Measurements from ENCODE around the gene ZBTB18. TPM values are rescaled to one million over a fixed set of nuclear protein-coding genes. Genes with fewer than 3 reads are reported as not detected.
A peak's percentile ranks its signal among the peaks of the same experiment; 100 is the strongest.

Gene ZBTB18
- total and polyA plus RNA-seq, 2 donors (not counting 1 experiment from before 2014, with no cell fraction given), result 38.4 to 130 TPM

DNA sequence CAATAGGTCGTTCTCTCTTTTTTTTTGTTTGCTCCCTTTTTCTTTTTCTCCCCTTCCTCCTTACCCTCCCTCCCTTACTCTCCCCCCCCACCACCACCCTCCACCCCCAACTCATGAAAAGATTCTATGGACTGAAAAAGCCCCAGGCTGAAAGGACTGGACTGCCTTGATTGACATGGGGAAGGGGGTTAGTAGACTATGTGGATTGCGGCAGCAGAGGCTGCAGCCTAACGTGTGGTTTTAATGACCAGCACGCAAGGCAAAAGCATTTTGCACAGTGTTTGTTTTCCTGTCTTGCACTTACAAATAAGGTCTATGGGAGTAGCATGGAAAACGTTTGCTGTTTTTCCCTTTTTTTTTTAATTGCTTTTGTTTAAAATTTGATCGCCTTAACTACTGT lies 5.5 kb downstream of the ZBTB18 start:
- Histone ChIP-seq H4K20me1 (ENCODE audit: control insufficient read depth, insufficient read depth, low read length, poor library complexity, severe bottlenecking) (peaks cover 36% of the 10 kb centered on the region), H3K4me1 (ENCODE audit: control insufficient read depth in 2 of 2, insufficient read depth in 2 of 2, low read length in 2 of 2) (peaks cover 20 to 29% of the 10 kb centered on the region in 2 donors), H3K9ac (ENCODE audit: low read length) (no peak overlapping the region), H3K79me2 (ENCODE audit: control insufficient read depth, insufficient read depth, low read length) (peaks cover 52% of the 10 kb centered on the region), H3K9me3 (ENCODE audit: control extremely low read depth in 1 of 3, control insufficient read depth in 2 of 3, insufficient read depth in 1 of 3, low read length in 2 of 3) (no peaks in the 10 kb centered on the region), H3K4me3 (ENCODE audit: control extremely low read depth in 1 of 5, extremely low read depth in 1 of 5, insufficient read depth in 1 of 5, low read depth in 2 of 5, low read length in 4 of 5) (no peak overlapping the region), H2AFZ (ENCODE audit: insufficient read depth, low read depth, low read length, poor library complexity, severe bottlenecking) (no peak overlapping the region), H3K27me3 (replicated peaks in 1 of 4; ENCODE audit: control extremely low read depth in 1 of 4, control insufficient read depth in 3 of 4, insufficient read depth in 4 of 4, low read length in 3 of 4) (no peaks in the 10 kb centered on the region), H3K27ac (ENCODE audit: low read length in 2 of 2) (peak overlapping the region in 1 of 2 donors; percentile 30), H3K36me3 (replicated peaks in 1 of 2; ENCODE audit: control extremely low read depth in 1 of 2, control insufficient read depth in 1 of 2, extremely low read depth in 1 of 2, insufficient read depth in 2 of 2, low read length in 1 of 2) (peaks cover 2 to 35% of the 10 kb centered on the region in 2 experiments), H3K4me2 (replicated peaks; ENCODE audit: low read depth, low read length, poor library complexity, severe bottlenecking) (no peak overlapping the region)
- ChIA-PET POLR2A (no interaction called here), CTCF (interaction anchor here (1.5 kb wide), 1 partner anchor 21 kb away, joined by 5 read pairs; no protein-coding TSS in a partner anchor)
- ATAC-seq (ENCODE audit: low read depth) (no peak), DNase-seq (no peak)
- H3K4me3 Mint-ChIP-seq, result no peak overlapping the region
- H3K27me3 Mint-ChIP-seq, result no peaks in the 10 kb centered on the region
- H3K4me1 Mint-ChIP-seq, result peaks cover 21% of the 10 kb centered on the region
- WGBS (ENCODE audit: insufficient coverage), result 98% methylated on average over 3 of the region's 6 CpGs
- H3K27ac Mint-ChIP-seq, result no peak overlapping the region
- H3K9me3 Mint-ChIP-seq (ENCODE audit: insufficient read depth), result no peaks in the 10 kb centered on the region
- intact Hi-C loops (cut with micrococcal nuclease), result loop anchor here (10.0 kb wide), 1 partner anchor 48 kb away; no protein-coding TSS in a partner anchor
- no peak for TF ChIP-seq EZH2 (IDR thresholded peaks at IDR 0.05; ENCODE audit: borderline replicate concordance, insufficient read depth, low read depth, low read length, poor library complexity, severe bottlenecking)

DNA sequence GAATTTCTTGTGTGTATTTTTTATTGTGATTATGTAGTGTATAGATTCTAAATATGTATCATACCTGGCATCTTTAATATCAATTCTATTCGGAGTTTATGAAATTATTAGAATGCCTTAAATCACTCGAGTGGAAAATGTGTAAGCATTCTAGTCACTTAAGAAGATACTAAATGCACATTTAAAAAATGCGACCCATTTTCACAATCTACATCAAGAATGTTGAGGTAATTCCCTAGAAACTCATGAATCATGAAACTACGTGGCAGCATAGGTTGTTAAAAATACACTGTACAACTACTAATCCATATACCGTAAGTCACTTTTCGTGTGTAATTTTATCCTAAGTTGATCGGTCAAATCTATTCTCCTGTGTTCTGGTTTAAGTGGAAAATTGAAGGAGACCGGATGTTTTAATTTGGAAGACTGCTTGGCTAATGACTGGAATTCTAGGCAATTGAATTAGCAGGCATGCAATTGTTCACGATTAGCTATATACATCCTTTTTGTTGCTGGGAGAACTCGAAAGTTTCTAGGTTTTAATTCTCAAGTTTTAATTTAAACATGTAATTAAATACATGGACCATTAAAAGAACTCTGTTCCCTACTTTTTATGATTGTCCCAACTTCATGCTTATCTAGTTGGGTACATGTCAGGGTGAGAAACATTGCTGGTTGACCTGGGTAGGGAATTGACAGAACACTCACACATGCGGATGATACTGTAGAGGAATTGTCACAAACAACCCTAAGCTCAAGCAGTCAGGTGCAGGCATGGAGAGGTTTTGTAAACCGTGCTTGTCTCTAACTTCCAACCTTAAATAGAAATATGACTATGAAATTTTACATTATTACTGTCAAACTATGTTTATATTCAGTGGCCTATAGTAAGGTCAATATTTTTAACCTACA lies 6.6 kb downstream of the ZBTB18 start:
- Histone ChIP-seq H3K36me3 (replicated peaks in 1 of 2; ENCODE audit: control extremely low read depth in 1 of 2, control insufficient read depth in 1 of 2, extremely low read depth in 1 of 2, insufficient read depth in 2 of 2, low read length in 1 of 2) (peaks cover 2 to 35% of the 10 kb centered on the region in 2 experiments), H3K79me2 (ENCODE audit: control insufficient read depth, insufficient read depth, low read length) (peaks cover 40% of the 10 kb centered on the region), H3K9ac (ENCODE audit: low read length) (no peak overlapping the region), H3K9me3 (ENCODE audit: control extremely low read depth in 1 of 3, control insufficient read depth in 2 of 3, insufficient read depth in 1 of 3, low read length in 2 of 3) (no peaks in the 10 kb centered on the region), H4K20me1 (ENCODE audit: control insufficient read depth, insufficient read depth, low read length, poor library complexity, severe bottlenecking) (peaks cover 36% of the 10 kb centered on the region), H3K4me1 (ENCODE audit: control insufficient read depth in 2 of 2, insufficient read depth in 2 of 2, low read length in 2 of 2) (peaks cover 11 to 17% of the 10 kb centered on the region in 2 donors), H3K27me3 (replicated peaks in 1 of 4; ENCODE audit: control extremely low read depth in 1 of 4, control insufficient read depth in 3 of 4, insufficient read depth in 4 of 4, low read length in 3 of 4) (no peaks in the 10 kb centered on the region), H3K27ac (ENCODE audit: low read length in 2 of 2) (peak overlapping the region in 1 of 2 donors; percentile 60), H3K4me3 (ENCODE audit: control extremely low read depth in 1 of 5, extremely low read depth in 1 of 5, insufficient read depth in 1 of 5, low read depth in 2 of 5, low read length in 4 of 5) (no peak overlapping the region), H3K4me2 (replicated peaks; ENCODE audit: low read depth, low read length, poor library complexity, severe bottlenecking) (no peak overlapping the region), H2AFZ (ENCODE audit: insufficient read depth, low read depth, low read length, poor library complexity, severe bottlenecking) (no peak overlapping the region)
- intact Hi-C loops (cut with micrococcal nuclease), result loop anchor here (10.0 kb wide), 1 partner anchor 47 kb away; no protein-coding TSS in a partner anchor
- WGBS (ENCODE audit: insufficient coverage), result 60% methylated on average over 1 of the region's 12 CpGs
- Mint-ChIP-seq H3K9me3 (ENCODE audit: insufficient read depth) (no peaks in the 10 kb centered on the region), H3K4me3 (no peak overlapping the region), H3K27ac (peak overlapping the region; percentile 3), H3K4me1 (peaks cover 21% of the 10 kb centered on the region), H3K27me3 (no peaks in the 10 kb centered on the region)
- DNase-seq (no peak), ATAC-seq (ENCODE audit: low read depth) (no peak)
- CTCF ChIA-PET, result no interaction called here
- TF ChIP-seq, protein P1, sequence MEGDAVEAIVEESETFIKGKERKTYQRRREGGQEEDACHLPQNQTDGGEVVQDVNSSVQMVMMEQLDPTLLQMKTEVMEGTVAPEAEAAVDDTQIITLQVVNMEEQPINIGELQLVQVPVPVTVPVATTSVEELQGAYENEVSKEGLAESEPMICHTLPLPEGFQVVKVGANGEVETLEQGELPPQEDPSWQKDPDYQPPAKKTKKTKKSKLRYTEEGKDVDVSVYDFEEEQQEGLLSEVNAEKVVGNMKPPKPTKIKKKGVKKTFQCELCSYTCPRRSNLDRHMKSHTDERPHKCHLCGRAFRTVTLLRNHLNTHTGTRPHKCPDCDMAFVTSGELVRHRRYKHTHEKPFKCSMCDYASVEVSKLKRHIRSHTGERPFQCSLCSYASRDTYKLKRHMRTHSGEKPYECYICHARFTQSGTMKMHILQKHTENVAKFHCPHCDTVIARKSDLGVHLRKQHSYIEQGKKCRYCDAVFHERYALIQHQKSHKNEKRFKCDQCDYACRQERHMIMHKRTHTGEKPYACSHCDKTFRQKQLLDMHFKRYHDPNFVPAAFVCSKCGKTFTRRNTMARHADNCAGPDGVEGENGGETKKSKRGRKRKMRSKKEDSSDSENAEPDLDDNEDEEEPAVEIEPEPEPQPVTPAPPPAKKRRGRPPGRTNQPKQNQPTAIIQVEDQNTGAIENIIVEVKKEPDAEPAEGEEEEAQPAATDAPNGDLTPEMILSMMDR (IDR thresholded peaks at IDR 0.05), result no peak
- no peak for TF ChIP-seq EZH2 (IDR thresholded peaks at IDR 0.05; ENCODE audit: borderline replicate concordance, insufficient read depth, low read depth, low read length, poor library complexity, severe bottlenecking)
- POLR2A ChIA-PET, result interaction anchor here (0.7 to 1.0 kb wide), 2 partner anchors 11 to 242 kb away, joined by 4 to 8 read pairs; no protein-coding TSS in a partner anchor

Data from B cell (primary cell).